Transverse colon (tissue), 4 donors: ENCODE data around the gene GGACT. TPM values are rescaled to one million over a fixed set of nuclear protein-coding genes. Genes with fewer than 3 reads are reported as not detected.

Experiments used
- DNase-seq: peaks from one replicate; pipeline ENCODE4 v3.0.0-alpha.2; 2019
- H3K27ac ChIP-seq, 4 donors: fragments of 200-600 bp; sonication (generic); 2 replicates each; pipeline ENCODE4 v1.5.1; 2016 to 2018; ENCODE audit warnings: inconsistent platforms in 4 of 4
- H3K27me3 ChIP-seq: fragments of 200-600 bp; sonication (generic); 2 replicates; pipeline ENCODE4 v1.5.1; 2017; ENCODE audit warnings: inconsistent platforms
- H3K36me3 ChIP-seq, 4 donors: fragments of 200-600 bp; sonication (generic); 2 replicates each; pipeline ENCODE4 v1.5.1; 2017 to 2019; ENCODE audit warnings: inconsistent platforms in 4 of 4
- H3K4me1 ChIP-seq, 4 donors: fragments of 200-600 bp; sonication (generic); 2 replicates each; pipeline ENCODE4 v1.5.1; 2017 to 2020; ENCODE audit warnings: inconsistent platforms in 4 of 4
- H3K4me3 ChIP-seq, 4 donors: fragments of 200-600 bp; sonication (generic); 1 replicate in 1 of 4; 2 replicates in 3 of 4; pipeline versions ENCODE4 v1.5.1 to v1.6.1; 2017 to 2019; ENCODE audit warnings: inconsistent platforms in 4 of 4
- H3K9me3 ChIP-seq, 2 donors: fragments of 200-600 bp; sonication (generic); 2 replicates each; pipeline ENCODE4 v1.5.1; 2017 to 2019; ENCODE audit warnings: inconsistent platforms in 2 of 2
- CTCF ChIP-seq, 5 experiments: fragments of 200-600 bp in 3 of 5; fragments of 450-650 bp in 2 of 5; sonication (generic) in 3 of 5; IDR thresholded peaks; 1 replicate in 2 of 5; 2 replicates in 3 of 5; pipeline ENCODE4 v1.5.1; 2016 to 2017; ENCODE audit warnings: antibody characterized with exemption in 5 of 5, inconsistent platforms in 3 of 5, mild to moderate bottlenecking in 2 of 5, moderate library complexity in 1 of 5
- EP300 ChIP-seq: sonication (generic); formaldehyde crosslinking; IDR thresholded peaks from one replicate; pipeline ENCODE4 v1.6.1; 2017; ENCODE audit warnings: antibody characterized with exemption, low read depth
- POLR2A ChIP-seq: fragments of 450-650 bp; IDR thresholded peaks from one replicate; pipeline ENCODE4 v1.6.1; 2016; ENCODE audit warnings: antibody characterized with exemption, mild to moderate bottlenecking, moderate library complexity
- POLR2AphosphoS5 ChIP-seq, 3 donors: sonication (generic); formaldehyde crosslinking; IDR thresholded peaks; one replicate each; pipeline ENCODE4 v1.6.1; 2016; ENCODE audit warnings: antibody characterized with exemption in 3 of 3
- WGBS, 2 donors: methylation state at CpG; one replicate each; pipeline ENCODE4 v1.1.5; 2018; ENCODE audit warnings: low coverage in 1 of 2; 5-methylcytosine and 5-hydroxymethylcytosine counted together
- in situ Hi-C, 4 donors: fragments of 200-750 bp; cut with MboI; loops; one replicate each; pipeline versions ENCODE4 v1.15.0 to v1.15.1; 2017; ENCODE audit warnings: low sequenced_read_pairs in 3 of 4, low pct_ligation_motif_present in 1 of 4, low pct_unique_long_range_greater_than_20kb in 1 of 4
- intact Hi-C: fragments of 100-400 bp; cut with DNase I; formaldehyde crosslinking; loops from one replicate; pipeline ENCODE4 v1.15.1; 2023; ENCODE audit warnings: low total_unique reads
- total RNA-seq, 4 donors: library from RNA; depleted of rRNA; stranded (reverse); fragments of >200 nt; gene quantifications; one replicate each; pipeline ENCODE4 v1.1.0, GENCODE V29; 2016

Gene GGACT
- total RNA-seq, 4 donors from 2014 or later, result 6.4 to 9.2 (median 8.8) TPM; not detected in 1

- DNase-seq, result no peak
- no peak overlapping the region for H3K4me3 ChIP-seq
- in situ Hi-C loops (loop anchor here in 3 of 4 donors (25.0 kb wide), 4 partner anchors 286 to 861 kb away; no protein-coding TSS in a partner anchor), intact Hi-C loops (no loop called here)
- H3K36me3 ChIP-seq, result no peaks in the 10 kb centered on the region
- no peaks in the 10 kb centered on the region for H3K27me3 ChIP-seq
- peaks cover 0 to under 1% (median 0%) of the 10 kb centered on the region in 4 donors for H3K4me1 ChIP-seq
- H3K9me3 ChIP-seq, result no peaks in the 10 kb centered on the region
- WGBS, 2 donors, result 93% methylated on average over 14 of the region's 14 CpGs; no CpG with 5 or more reads in 1 of the 2 donors
- TF ChIP-seq EP300, result no peak
- TF ChIP-seq CTCF (IDR thresholded peaks at IDR 0.05), result no peak
- no peak for TF ChIP-seq POLR2AphosphoS5 (IDR thresholded peaks at IDR 0.05)
- TF ChIP-seq POLR2A, result no peak
- H3K27ac ChIP-seq, result no peak overlapping the region
Measured at GRCh38 chr13:100523411-100523810, 65.2 kb downstream of the GGACT start.

GRCh38 chr13:100522618-100523309 is 65.8 kb downstream of the GGACT start:
- no peak overlapping the region for H3K4me3 ChIP-seq
- H3K27ac ChIP-seq, result no peak overlapping the region
- H3K27me3 ChIP-seq, result no peaks in the 10 kb centered on the region
- WGBS, 2 donors, result 93 to 97% methylated on average over 5 to 9 of the region's 9 CpGs
- intact Hi-C loops (no loop called here), in situ Hi-C loops (loop anchor here in 3 of 4 donors (25.0 kb wide), 4 partner anchors 285 to 860 kb away; no protein-coding TSS in a partner anchor)
- TF ChIP-seq POLR2A (no peak), POLR2AphosphoS5 (IDR thresholded peaks at IDR 0.05) (no peak), CTCF (IDR thresholded peaks at IDR 0.05) (no peak)
- no peak for DNase-seq
- no peaks in the 10 kb centered on the region for H3K36me3 ChIP-seq
- H3K9me3 ChIP-seq, result no peaks in the 10 kb centered on the region
- H3K4me1 ChIP-seq, result peaks cover 0 to 7% (median 4%) of the 10 kb centered on the region in 4 donors

GRCh38 chr13:100521851-100522617 is 66.6 kb downstream of the GGACT start:
- in situ Hi-C loops, result loop anchor here in 3 of 4 donors (25.0 kb wide), 4 partner anchors 285 to 860 kb away; no protein-coding TSS in a partner anchor
- 77 to 82% methylated on average over 16 to 19 of the region's 19 CpGs for WGBS, 2 donors

More at GRCh38 chr13:100521851-100522617, 66.6 kb downstream of the GGACT start:
- Histone ChIP-seq H3K27me3 (no peaks in the 10 kb centered on the region), H3K36me3 (no peaks in the 10 kb centered on the region), H3K4me3 (no peak overlapping the region), H3K4me1 (peaks cover 0 to 12% (median 5%) of the 10 kb centered on the region in 4 donors), H3K27ac (no peak overlapping the region), H3K9me3 (no peaks in the 10 kb centered on the region)
- no peak for DNase-seq
- no peak for TF ChIP-seq CTCF (IDR thresholded peaks at IDR 0.05)
- no peak for TF ChIP-seq EP300
- TF ChIP-seq POLR2A, result no peak
- TF ChIP-seq POLR2AphosphoS5 (IDR thresholded peaks at IDR 0.05), result no peak
- intact Hi-C loops, result no loop called here
